PC-3 (cell line): ENCODE measurements around the gene MFSD8. TPM values are rescaled to one million over a fixed set of nuclear protein-coding genes. Genes with fewer than 3 reads are reported as not detected.

Experiments used
- ATAC-seq: fragments of 200-7000 bp; cut with Tn5 transposase; 2 replicates; pipeline ENCODE4 v1.9.1; 2020; ENCODE audit warnings: mild to moderate bottlenecking, moderate library complexity
- BruUV-seq: library from RNA; stranded (reverse); fragments of 400-500 nt; replicated peaks from 2 replicates; lab custom pipeline; 2021; lab: Mats Ljungman, UMichigan
- CTCF ChIA-PET: fragments of 300-600 bp; sonication (Branson Sonifier 250); formaldehyde crosslinking; loops from one replicate; lab custom pipeline; 2022; ENCODE audit warnings: antibody characterized with exemption; lab: Charles Lee
- POLR2A ChIA-PET: fragments of 300-600 bp; sonication (Branson Sonifier 250); formaldehyde crosslinking; loops from one replicate; lab custom pipeline; 2022; ENCODE audit warnings: antibody characterized with exemption; ENCODE audit not compliant: unreplicated experiment; lab: Charles Lee
- DNase-seq: peaks from one replicate; pipeline ENCODE4 v3.0.0-alpha.2; 2015
- H2AFZ ChIP-seq: fragments of 300-600 bp; sonication (generic); 2 replicates; pipeline ENCODE4 v1.6.0; 2016; ENCODE audit warnings: antibody characterized with exemption, low read length
- H3F3A ChIP-seq: fragments of 300-600 bp; sonication (generic); one replicate; pipeline ENCODE4 v1.6.0; 2017; ENCODE audit warnings: antibody characterized with exemption, low read length, control low read depth, mild to moderate bottlenecking; ENCODE audit not compliant: unreplicated experiment
- H3K27ac ChIP-seq: fragments of 300-600 bp; sonication (generic); 2 replicates; pipeline ENCODE4 v1.5.1; 2016; ENCODE audit warnings: mild to moderate bottlenecking, low read length
- H3K27me3 ChIP-seq: fragments of 300-600 bp; sonication (generic); 2 replicates; pipeline ENCODE4 v1.6.1; 2016; ENCODE audit warnings: low read length, mixed read lengths
- H3K36me3 ChIP-seq: fragments of 300-600 bp; sonication (generic); 2 replicates; pipeline ENCODE4 v1.6.1; 2016; ENCODE audit warnings: low read depth, mixed run types, low read length, mixed read lengths
- H3K4me1 ChIP-seq: fragments of 300-600 bp; sonication (generic); 2 replicates; pipeline ENCODE4 v1.5.1; 2016; ENCODE audit warnings: low read length; ENCODE audit not compliant: insufficient read depth
- H3K4me2 ChIP-seq: fragments of 300-600 bp; sonication (generic); 2 replicates; pipeline ENCODE4 v1.6.0; 2016; ENCODE audit warnings: low read length
- H3K4me3 ChIP-seq: fragments of 300-600 bp; sonication (generic); 2 replicates; pipeline ENCODE4 v1.5.1; 2016; ENCODE audit warnings: mild to moderate bottlenecking, low read length, mixed read lengths
- H3K79me2 ChIP-seq: fragments of 300-600 bp; sonication (generic); 2 replicates; pipeline ENCODE4 v1.6.1; 2017; ENCODE audit warnings: low read length, mixed read lengths
- H3K9ac ChIP-seq: fragments of 300-600 bp; sonication (generic); 2 replicates; pipeline ENCODE4 v1.6.0; 2016; ENCODE audit warnings: mild to moderate bottlenecking, low read length
- H3K9me2 ChIP-seq: fragments of 300-600 bp; sonication (generic); replicated peaks from 2 replicates; pipeline ENCODE4 v1.6.1; 2016; ENCODE audit warnings: mixed run types, low read length, mixed read lengths
- H3K9me3 ChIP-seq: fragments of 300-600 bp; sonication (generic); 2 replicates; pipeline ENCODE4 v1.6.1; 2016; ENCODE audit warnings: low read length, mixed read lengths
- H4K20me1 ChIP-seq: fragments of 300-600 bp; sonication (generic); 2 replicates; pipeline ENCODE4 v1.6.1; 2016; ENCODE audit warnings: low read length, mixed read lengths
- EZH2 ChIP-seq: fragments of 300-600 bp; sonication (generic); IDR thresholded peaks from one replicate; pipeline ENCODE4 v1.6.1; 2017; ENCODE audit warnings: antibody characterized with exemption, mild to moderate bottlenecking, low read length; ENCODE audit not compliant: unreplicated experiment
- EZH2phosphoT487 ChIP-seq: fragments of 300-600 bp; sonication (generic); IDR thresholded peaks from 2 replicates; pipeline ENCODE4 v1.6.1; 2018; ENCODE audit warnings: mild to moderate bottlenecking, antibody characterized with exemption, low read length, borderline replicate concordance
- intact Hi-C: fragments of 100-400 bp; cut with micrococcal nuclease; formaldehyde crosslinking; loops from 2 replicates; pipeline ENCODE4 v1.9.0; 2023
- total RNA-seq: library from RNA; depleted of rRNA; stranded (reverse); fragments of >200 nt; gene quantifications from 2 replicates; pipeline ENCODE4 v1.2.3, GENCODE V29; 2014
- TF ChIP-seq, protein P1 (sequence below): fragments of 300-600 bp; sonication (generic); conservative IDR thresholded peaks from 2 replicates; pipeline ENCODE4 v1.5.1; 2017; ENCODE audit warnings: antibody characterized with exemption, low read depth, mild to moderate bottlenecking, low read length

Gene MFSD8
- total RNA-seq, 1 experiment from 2014 or later, result 12.3 TPM

DNA sequence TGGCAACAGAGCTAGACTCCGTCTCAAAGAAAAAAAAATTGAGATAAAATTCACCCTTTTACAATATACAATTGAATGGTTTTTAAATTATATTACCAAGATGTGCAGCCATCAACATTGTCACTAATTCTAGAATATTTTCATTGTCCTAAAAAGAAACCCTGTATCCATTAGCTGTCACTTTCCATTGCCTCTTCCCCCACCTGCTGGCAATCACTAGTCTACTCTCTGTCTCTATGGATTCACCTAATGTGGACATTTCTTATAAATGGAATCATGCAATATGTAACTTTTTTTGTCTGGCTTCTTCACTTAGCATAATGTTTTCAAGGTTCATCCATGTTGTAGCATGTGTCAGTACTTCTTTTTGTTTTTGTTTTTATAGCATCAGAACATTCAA lies 21.0 kb upstream of the MFSD8 start:
- no peak overlapping the region for H3K4me2 ChIP-seq
- H3K4me1 ChIP-seq, result no peaks in the 10 kb centered on the region
- no peaks in the 10 kb centered on the region for H4K20me1 ChIP-seq
- DNase-seq (no peak), ATAC-seq (peak; percentile 62)
- no peaks in the 10 kb centered on the region for H3K9me3 ChIP-seq
- no peaks in the 10 kb centered on the region for H3K9me2 ChIP-seq
- no peaks in the 10 kb centered on the region for H3K79me2 ChIP-seq
- no peak overlapping the region for H3K27ac ChIP-seq
- no peak overlapping the region for H3K9ac ChIP-seq
- no TSS peak for BruUV-seq
- POLR2A ChIA-PET, result no interaction called here
- H3F3A ChIP-seq, result no peaks in the 10 kb centered on the region
- intact Hi-C loops, result loop anchor here (1.0 kb wide), 1 partner anchor 105 kb away; no protein-coding TSS in a partner anchor
- no peaks in the 10 kb centered on the region for H3K27me3 ChIP-seq
- no peak overlapping the region for H3K4me3 ChIP-seq
- no peaks in the 10 kb centered on the region for H3K36me3 ChIP-seq
- no peak for TF ChIP-seq EZH2
- no peak for TF ChIP-seq EZH2phosphoT487
- TF ChIP-seq, protein P1, sequence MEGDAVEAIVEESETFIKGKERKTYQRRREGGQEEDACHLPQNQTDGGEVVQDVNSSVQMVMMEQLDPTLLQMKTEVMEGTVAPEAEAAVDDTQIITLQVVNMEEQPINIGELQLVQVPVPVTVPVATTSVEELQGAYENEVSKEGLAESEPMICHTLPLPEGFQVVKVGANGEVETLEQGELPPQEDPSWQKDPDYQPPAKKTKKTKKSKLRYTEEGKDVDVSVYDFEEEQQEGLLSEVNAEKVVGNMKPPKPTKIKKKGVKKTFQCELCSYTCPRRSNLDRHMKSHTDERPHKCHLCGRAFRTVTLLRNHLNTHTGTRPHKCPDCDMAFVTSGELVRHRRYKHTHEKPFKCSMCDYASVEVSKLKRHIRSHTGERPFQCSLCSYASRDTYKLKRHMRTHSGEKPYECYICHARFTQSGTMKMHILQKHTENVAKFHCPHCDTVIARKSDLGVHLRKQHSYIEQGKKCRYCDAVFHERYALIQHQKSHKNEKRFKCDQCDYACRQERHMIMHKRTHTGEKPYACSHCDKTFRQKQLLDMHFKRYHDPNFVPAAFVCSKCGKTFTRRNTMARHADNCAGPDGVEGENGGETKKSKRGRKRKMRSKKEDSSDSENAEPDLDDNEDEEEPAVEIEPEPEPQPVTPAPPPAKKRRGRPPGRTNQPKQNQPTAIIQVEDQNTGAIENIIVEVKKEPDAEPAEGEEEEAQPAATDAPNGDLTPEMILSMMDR, result peak; percentile 51; the same call in 1 of the 2 replicates
- no peak overlapping the region for H2AFZ ChIP-seq
- CTCF ChIA-PET, result interaction anchor here (0.6 kb wide), 1 partner anchor 12 kb away, joined by 5 read pairs; no protein-coding TSS in a partner anchor

DNA sequence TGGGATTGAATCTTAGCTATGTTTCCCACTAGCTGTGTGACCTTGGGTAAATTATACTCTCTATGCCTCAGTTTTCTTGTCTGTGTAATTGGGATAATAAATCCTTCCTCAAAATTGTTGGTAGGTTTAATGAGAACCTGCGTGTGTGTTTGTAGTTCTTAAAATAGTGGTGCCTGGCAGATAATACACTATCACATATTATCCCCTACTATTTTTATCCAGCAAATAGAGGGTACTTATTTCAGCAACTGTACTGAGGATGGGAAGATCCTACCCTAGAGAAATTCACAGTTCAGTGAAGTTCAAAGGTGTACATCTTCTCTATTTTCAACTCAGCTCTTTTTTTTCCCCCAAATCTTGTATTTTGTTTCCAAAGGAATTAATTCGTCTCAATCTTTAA lies 17.5 kb upstream of the MFSD8 start:
- ChIA-PET CTCF (no interaction called here), POLR2A (no interaction called here)

DNA sequence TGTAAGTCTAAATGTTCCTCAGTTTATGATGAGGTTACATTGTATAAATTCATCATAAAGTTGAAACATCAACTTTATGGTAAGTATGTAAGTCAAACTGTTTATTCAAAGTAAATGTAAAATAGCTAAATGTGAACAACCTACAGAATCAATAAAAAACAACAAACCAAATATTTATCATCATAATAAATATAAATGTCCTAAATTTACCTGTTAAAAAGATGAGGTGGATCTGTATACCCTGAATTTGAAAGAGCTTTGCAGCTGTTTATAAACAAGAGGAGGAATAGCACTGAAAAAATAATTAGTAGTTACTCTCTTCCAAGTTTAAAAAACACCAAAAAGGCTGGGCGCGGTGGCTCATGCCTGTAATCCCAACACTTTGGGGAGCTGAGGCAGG lies 14.0 kb upstream of the MFSD8 start:
- no peak overlapping the region for H3K9ac ChIP-seq
- H3K27ac ChIP-seq, result no peak overlapping the region
- intact Hi-C loops, result no loop called here
- no peak overlapping the region for H2AFZ ChIP-seq
- DNase-seq (no peak), ATAC-seq (no peak)
- H3K36me3 ChIP-seq, result no peaks in the 10 kb centered on the region
- BruUV-seq, result no TSS peak
- peaks cover 12% of the 10 kb centered on the region for H3K4me1 ChIP-seq
- H3K9me2 ChIP-seq, result no peaks in the 10 kb centered on the region
- H3K9me3 ChIP-seq, result no peaks in the 10 kb centered on the region
- H4K20me1 ChIP-seq, result no peaks in the 10 kb centered on the region
- no peaks in the 10 kb centered on the region for H3K79me2 ChIP-seq
- H3K4me2 ChIP-seq, result no peak overlapping the region
- CTCF ChIA-PET, result no interaction called here
- H3K4me3 ChIP-seq, result no peak overlapping the region
- no peaks in the 10 kb centered on the region for H3K27me3 ChIP-seq
- TF ChIP-seq, protein P1, result no peak
- TF ChIP-seq EZH2phosphoT487, result no peak
- TF ChIP-seq EZH2, result no peak
- H3F3A ChIP-seq, result no peaks in the 10 kb centered on the region
- POLR2A ChIA-PET, result no interaction called here

More for the DNA sequence above, 17.5 kb upstream of the MFSD8 start:
- TF ChIP-seq, protein P1, result no peak
- BruUV-seq, result no TSS peak
- Histone ChIP-seq H3K9me2 (no peaks in the 10 kb centered on the region), H3K79me2 (no peaks in the 10 kb centered on the region), H3K9me3 (no peaks in the 10 kb centered on the region), H3K36me3 (no peaks in the 10 kb centered on the region), H3K4me3 (no peak overlapping the region), H3K27ac (no peak overlapping the region), H4K20me1 (no peaks in the 10 kb centered on the region), H3K4me1 (no peaks in the 10 kb centered on the region), H3K4me2 (no peak overlapping the region), H3K27me3 (no peaks in the 10 kb centered on the region), H3K9ac (no peak overlapping the region), H2AFZ (no peak overlapping the region), H3F3A (no peaks in the 10 kb centered on the region)
- DNase-seq (no peak), ATAC-seq (no peak)
- intact Hi-C loops, result no loop called here
